ENCODE results near the gene TBC1D24.

TBC1D24 gene

GRCh38 chr16:2520784-2521531, 46.0 kb downstream of the TBC1D24 start:
- Histone ChIP-seq H3K4me3 (ENCODE audit: low read length) (peak overlapping the region; percentile 67), H3K27ac (ENCODE audit: low read length) (no peak overlapping the region), H3K9me3 (ENCODE audit: control insufficient read depth, insufficient read depth, low read length) (no peaks in the 10 kb centered on the region), H3K36me3 (ENCODE audit: control insufficient read depth, insufficient read depth, low read length) (peaks cover under 1% of the 10 kb centered on the region; the same call in 1 of the 2 replicates), H3K27me3 (ENCODE audit: control insufficient read depth, insufficient read depth, low read length) (no peaks in the 10 kb centered on the region), H3K4me1 (ENCODE audit: control insufficient read depth, insufficient read depth, low read length) (0 out of 2 replicates have a peak, but pooled peaks cover 1% of the 10 kb centered on the region)
- WGBS (ENCODE audit: insufficient coverage, insufficient read length) = no CpG with 5 or more reads among the region's 41 CpGs
- no peak for DNase-seq (ENCODE audit: low read depth, low spot score)

- WGBS (ENCODE audit: insufficient coverage, insufficient read length) = no CpG with 5 or more reads among the region's 6 CpGs
- no peaks in the 10 kb centered on the region for H3K9me3 ChIP-seq (ENCODE audit: control insufficient read depth, insufficient read depth, low read length)
Measured at GRCh38 chr16:2523801-2524231, 48.9 kb downstream of the TBC1D24 start.

GRCh38 chr16:2524339-2524938, 49.5 kb downstream of the TBC1D24 start:
- H3K36me3 ChIP-seq (ENCODE audit: control insufficient read depth, insufficient read depth, low read length) = peaks cover 22% of the 10 kb centered on the region
- no peaks in the 10 kb centered on the region for H3K9me3 ChIP-seq (ENCODE audit: control insufficient read depth, insufficient read depth, low read length)
- H3K27me3 ChIP-seq (ENCODE audit: control insufficient read depth, insufficient read depth, low read length) = no peaks in the 10 kb centered on the region
- DNase-seq (ENCODE audit: low read depth, low spot score) = no peak
- no peak overlapping the region for H3K27ac ChIP-seq (ENCODE audit: low read length)
- no CpG with 5 or more reads among the region's 9 CpGs for WGBS (ENCODE audit: insufficient coverage, insufficient read length)
- no peak overlapping the region for H3K4me3 ChIP-seq (ENCODE audit: low read length)
- 0 out of 2 replicates have a peak, but pooled peaks cover 1% of the 10 kb centered on the region for H3K4me1 ChIP-seq (ENCODE audit: control insufficient read depth, insufficient read depth, low read length)

More at GRCh38 chr16:2523801-2524231, 48.9 kb downstream of the TBC1D24 start:
- Histone ChIP-seq H3K27ac (ENCODE audit: low read length) (no peak overlapping the region), H3K27me3 (ENCODE audit: control insufficient read depth, insufficient read depth, low read length) (no peaks in the 10 kb centered on the region), H3K4me1 (ENCODE audit: control insufficient read depth, insufficient read depth, low read length) (0 out of 2 replicates have a peak, but pooled peaks cover 1% of the 10 kb centered on the region), H3K36me3 (ENCODE audit: control insufficient read depth, insufficient read depth, low read length) (peaks cover 18% of the 10 kb centered on the region), H3K4me3 (ENCODE audit: low read length) (no peak overlapping the region)
- DNase-seq (ENCODE audit: low read depth, low spot score) = no peak

GRCh38 chr16:2526135-2526534, 51.2 kb downstream of the TBC1D24 start:
- Histone ChIP-seq H3K36me3 (ENCODE audit: control insufficient read depth, insufficient read depth, low read length) (peaks cover 22% of the 10 kb centered on the region), H3K4me1 (ENCODE audit: control insufficient read depth, insufficient read depth, low read length) (peaks cover 3% of the 10 kb centered on the region; the same call in 1 of the 2 replicates), H3K4me3 (ENCODE audit: low read length) (no peak overlapping the region), H3K27me3 (ENCODE audit: control insufficient read depth, insufficient read depth, low read length) (no peaks in the 10 kb centered on the region), H3K9me3 (ENCODE audit: control insufficient read depth, insufficient read depth, low read length) (no peaks in the 10 kb centered on the region), H3K27ac (ENCODE audit: low read length) (no peak overlapping the region)
- DNase-seq (ENCODE audit: low read depth, low spot score) = no peak
- WGBS (ENCODE audit: insufficient coverage, insufficient read length) = no CpG with 5 or more reads among the region's 8 CpGs

GRCh38 chr16:2527071-2527783, 52.3 kb downstream of the TBC1D24 start:
- Histone ChIP-seq H3K27me3 (ENCODE audit: control insufficient read depth, insufficient read depth, low read length) (no peaks in the 10 kb centered on the region), H3K4me1 (ENCODE audit: control insufficient read depth, insufficient read depth, low read length) (peaks cover 3% of the 10 kb centered on the region), H3K36me3 (ENCODE audit: control insufficient read depth, insufficient read depth, low read length) (peaks cover 22% of the 10 kb centered on the region), H3K9me3 (ENCODE audit: control insufficient read depth, insufficient read depth, low read length) (no peaks in the 10 kb centered on the region), H3K27ac (ENCODE audit: low read length) (no peak overlapping the region), H3K4me3 (ENCODE audit: low read length) (no peak overlapping the region)
- no CpG with 5 or more reads among the region's 12 CpGs for WGBS (ENCODE audit: insufficient coverage, insufficient read length)
- DNase-seq (ENCODE audit: low read depth, low spot score) = no peak

GRCh38 chr16:2527784-2528100, 52.8 kb downstream of the TBC1D24 start:
- H3K9me3 ChIP-seq (ENCODE audit: control insufficient read depth, insufficient read depth, low read length) = no peaks in the 10 kb centered on the region
- no peak for DNase-seq (ENCODE audit: low read depth, low spot score)
- no peaks in the 10 kb centered on the region for H3K27me3 ChIP-seq (ENCODE audit: control insufficient read depth, insufficient read depth, low read length)
- no peak overlapping the region for H3K27ac ChIP-seq (ENCODE audit: low read length)
- peaks cover 3% of the 10 kb centered on the region for H3K4me1 ChIP-seq (ENCODE audit: control insufficient read depth, insufficient read depth, low read length)
- peaks cover 22% of the 10 kb centered on the region for H3K36me3 ChIP-seq (ENCODE audit: control insufficient read depth, insufficient read depth, low read length)
- no CpG with 5 or more reads among the region's 24 CpGs for WGBS (ENCODE audit: insufficient coverage, insufficient read length)
- no peak overlapping the region for H3K4me3 ChIP-seq (ENCODE audit: low read length)

- Histone ChIP-seq H3K9me3 (ENCODE audit: control insufficient read depth, insufficient read depth, low read length) (no peaks in the 10 kb centered on the region), H3K4me1 (ENCODE audit: control insufficient read depth, insufficient read depth, low read length) (peaks cover 3% of the 10 kb centered on the region), H3K27me3 (ENCODE audit: control insufficient read depth, insufficient read depth, low read length) (no peaks in the 10 kb centered on the region), H3K27ac (ENCODE audit: low read length) (no peak overlapping the region), H3K4me3 (ENCODE audit: low read length) (no peak overlapping the region), H3K36me3 (ENCODE audit: control insufficient read depth, insufficient read depth, low read length) (peaks cover 22% of the 10 kb centered on the region)
- no CpG with 5 or more reads among the region's 36 CpGs for WGBS (ENCODE audit: insufficient coverage, insufficient read length)
- no peak for DNase-seq (ENCODE audit: low read depth, low spot score)
Measured at GRCh38 chr16:2528161-2529060, 53.5 kb downstream of the TBC1D24 start.

GRCh38 chr16:2529061-2529931, 54.4 kb downstream of the TBC1D24 start:
- no peak for DNase-seq (ENCODE audit: low read depth, low spot score)
- peaks cover 3% of the 10 kb centered on the region for H3K4me1 ChIP-seq (ENCODE audit: control insufficient read depth, insufficient read depth, low read length)
- WGBS (ENCODE audit: insufficient coverage, insufficient read length) = no CpG with 5 or more reads among the region's 32 CpGs
- H3K9me3 ChIP-seq (ENCODE audit: control insufficient read depth, insufficient read depth, low read length) = no peaks in the 10 kb centered on the region
- no peaks in the 10 kb centered on the region for H3K27me3 ChIP-seq (ENCODE audit: control insufficient read depth, insufficient read depth, low read length)
- no peak overlapping the region for H3K27ac ChIP-seq (ENCODE audit: low read length)
- no peak overlapping the region for H3K4me3 ChIP-seq (ENCODE audit: low read length)
- peaks cover 22% of the 10 kb centered on the region for H3K36me3 ChIP-seq (ENCODE audit: control insufficient read depth, insufficient read depth, low read length)

- no CpG with 5 or more reads among the region's 15 CpGs for WGBS (ENCODE audit: insufficient coverage, insufficient read length)
- DNase-seq (ENCODE audit: low read depth, low spot score) = no peak
- Histone ChIP-seq H3K9me3 (ENCODE audit: control insufficient read depth, insufficient read depth, low read length) (no peaks in the 10 kb centered on the region), H3K4me1 (ENCODE audit: control insufficient read depth, insufficient read depth, low read length) (peaks cover 3% of the 10 kb centered on the region), H3K36me3 (ENCODE audit: control insufficient read depth, insufficient read depth, low read length) (peaks cover 22% of the 10 kb centered on the region), H3K27me3 (ENCODE audit: control insufficient read depth, insufficient read depth, low read length) (no peaks in the 10 kb centered on the region), H3K27ac (ENCODE audit: low read length) (no peak overlapping the region), H3K4me3 (ENCODE audit: low read length) (no peak overlapping the region)
Measured at GRCh38 chr16:2529961-2530628, 55.2 kb downstream of the TBC1D24 start.

Data from iPS DF 6.9 (cell line).